Parathyroid adenoma (tissue), 2 donors: ENCODE measurements around the gene SRGAP3.

Source experiments
- H2AFZ ChIP-seq: fragments of 300-600 bp; sonication (generic); one replicate; pipeline ENCODE4 v1.7.0; 2017; ENCODE audit warnings: antibody characterized with exemption, mild to moderate bottlenecking
- H3K27ac ChIP-seq: fragments of 300-600 bp; sonication (generic); one replicate; pipeline ENCODE4 v1.7.0; 2017
- H3K27me3 ChIP-seq: fragments of 300-600 bp; sonication (generic); one replicate; pipeline ENCODE4 v1.7.0; 2017; ENCODE audit warnings: low read length; ENCODE audit not compliant: control insufficient read depth, insufficient read depth
- H3K36me3 ChIP-seq: fragments of 300-600 bp; sonication (generic); one replicate; pipeline ENCODE4 v1.7.0; 2017; ENCODE audit warnings: low read length; ENCODE audit not compliant: control insufficient read depth, insufficient read depth
- H3K4me1 ChIP-seq: fragments of 300-600 bp; sonication (generic); one replicate; pipeline ENCODE4 v1.7.0; 2017; ENCODE audit warnings: control low read depth
- H3K4me2 ChIP-seq: fragments of 300-600 bp; sonication (generic); one replicate; pipeline ENCODE4 v1.7.0; 2017; ENCODE audit warnings: low read length
- H3K4me3 ChIP-seq: fragments of 300-600 bp; sonication (generic); one replicate; pipeline ENCODE4 v1.7.0; 2017; ENCODE audit warnings: low read depth, low read length
- H3K79me2 ChIP-seq: fragments of 300-600 bp; sonication (generic); one replicate; pipeline ENCODE4 v1.7.0; 2017; ENCODE audit warnings: control low read depth
- H3K9ac ChIP-seq: fragments of 300-600 bp; sonication (generic); one replicate; pipeline ENCODE4 v1.7.0; 2017; ENCODE audit warnings: mild to moderate bottlenecking
- H3K9me3 ChIP-seq: fragments of 300-600 bp; sonication (generic); one replicate; pipeline ENCODE4 v1.7.0; 2017; ENCODE audit warnings: low read length; ENCODE audit not compliant: control insufficient read depth
- CTCF ChIP-seq: fragments of 300-600 bp; sonication (generic); IDR thresholded peaks from one replicate; pipeline ENCODE4 v1.7.0; 2017; ENCODE audit warnings: antibody characterized with exemption, mild to moderate bottlenecking
- donor health status: primary hyperparathyroidism.

Gene SRGAP3

DNA sequence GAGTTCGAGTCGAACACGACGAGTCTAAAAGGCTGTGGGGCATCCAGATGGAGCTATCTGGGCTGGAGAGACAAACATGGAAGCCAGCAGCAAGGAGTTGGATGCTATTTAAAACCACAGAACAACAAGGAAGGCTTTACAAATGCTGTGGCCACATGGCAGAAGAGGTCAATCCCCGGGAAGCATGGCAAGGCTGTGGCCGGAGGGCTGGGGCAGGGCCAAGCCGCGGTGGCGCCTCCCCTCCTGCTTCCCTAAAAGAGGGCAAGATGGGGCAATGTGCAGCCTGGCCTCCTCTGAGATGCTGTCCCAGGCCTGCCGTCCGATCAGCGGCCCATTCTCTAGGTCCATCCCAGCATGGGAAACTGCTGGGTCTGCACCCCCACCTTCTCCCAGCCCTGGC, 139.1 kb downstream of the SRGAP3 start:
- TF ChIP-seq CTCF: no peak
- H3K36me3 ChIP-seq: no peaks in the 10 kb centered on the region
- H2AFZ ChIP-seq: no peak overlapping the region
- no peak overlapping the region for H3K4me3 ChIP-seq
- no peaks in the 10 kb centered on the region for H3K27me3 ChIP-seq
- no peak overlapping the region for H3K27ac ChIP-seq
- no peaks in the 10 kb centered on the region for H3K4me1 ChIP-seq
- no peak overlapping the region for H3K4me2 ChIP-seq
- no peak overlapping the region for H3K9ac ChIP-seq
- no peaks in the 10 kb centered on the region for H3K9me3 ChIP-seq
- H3K79me2 ChIP-seq: no peaks in the 10 kb centered on the region

- H3K79me2 ChIP-seq: no peaks in the 10 kb centered on the region
- no peaks in the 10 kb centered on the region for H3K27me3 ChIP-seq
- H3K36me3 ChIP-seq: no peaks in the 10 kb centered on the region
- no peak overlapping the region for H3K27ac ChIP-seq
- H3K9ac ChIP-seq: no peak overlapping the region
- no peak overlapping the region for H2AFZ ChIP-seq
- no peaks in the 10 kb centered on the region for H3K9me3 ChIP-seq
- H3K4me3 ChIP-seq: no peak overlapping the region
- no peak for TF ChIP-seq CTCF
- H3K4me2 ChIP-seq: no peak overlapping the region
- no peaks in the 10 kb centered on the region for H3K4me1 ChIP-seq
These were observed 139.9 kb downstream of the SRGAP3 start for GRCh38 chr3:9109568-9109914.

- Histone ChIP-seq H3K27me3 (no peaks in the 10 kb centered on the region), H3K4me2 (no peak overlapping the region), H3K4me3 (no peak overlapping the region), H3K4me1 (no peaks in the 10 kb centered on the region), H3K36me3 (no peaks in the 10 kb centered on the region), H3K9me3 (no peaks in the 10 kb centered on the region), H2AFZ (no peak overlapping the region), H3K9ac (no peak overlapping the region), H3K79me2 (no peaks in the 10 kb centered on the region), H3K27ac (no peak overlapping the region)
- no peak for TF ChIP-seq CTCF
These were observed 140.4 kb downstream of the SRGAP3 start for GRCh38 chr3:9108876-9109567.

- Histone ChIP-seq H3K27ac (no peak overlapping the region), H3K9me3 (no peaks in the 10 kb centered on the region), H3K4me1 (no peaks in the 10 kb centered on the region), H3K36me3 (no peaks in the 10 kb centered on the region), H2AFZ (no peak overlapping the region), H3K27me3 (no peaks in the 10 kb centered on the region), H3K4me2 (no peak overlapping the region), H3K79me2 (no peaks in the 10 kb centered on the region), H3K4me3 (no peak overlapping the region), H3K9ac (no peak overlapping the region)
- no peak for TF ChIP-seq CTCF
These were observed 141.7 kb downstream of the SRGAP3 start for GRCh38 chr3:9107738-9108137.

GRCh38 chr3:9105421-9105820, 144.0 kb downstream of the SRGAP3 start:
- no peaks in the 10 kb centered on the region for H3K79me2 ChIP-seq
- no peak overlapping the region for H3K4me3 ChIP-seq
- no peak overlapping the region for H3K4me2 ChIP-seq
- H3K36me3 ChIP-seq: no peaks in the 10 kb centered on the region
- no peak for TF ChIP-seq CTCF
- H3K9ac ChIP-seq: no peak overlapping the region
- H2AFZ ChIP-seq: no peak overlapping the region
- no peaks in the 10 kb centered on the region for H3K9me3 ChIP-seq
- no peaks in the 10 kb centered on the region for H3K27me3 ChIP-seq
- no peak overlapping the region for H3K27ac ChIP-seq
- no peaks in the 10 kb centered on the region for H3K4me1 ChIP-seq
